Breast epithelium (tissue), 3 donors: ENCODE data around the gene CNOT1.

ENCODE experiments used
- CTCF ChIP-seq, 3 donors: fragments of 450-650 bp; IDR thresholded peaks; one replicate each; pipeline ENCODE4 v1.5.1; 2016 to 2017; ENCODE audit warnings: antibody characterized with exemption in 3 of 3, mild to moderate bottlenecking in 3 of 3, moderate library complexity in 3 of 3
- POLR2A ChIP-seq: fragments of 450-650 bp; IDR thresholded peaks from one replicate; pipeline ENCODE4 v1.6.1; 2016; ENCODE audit warnings: antibody characterized with exemption, mild to moderate bottlenecking, moderate library complexity
- POLR2AphosphoS5 ChIP-seq, 3 donors: sonication (generic); formaldehyde crosslinking; IDR thresholded peaks; one replicate each; pipeline ENCODE4 v1.6.1; 2017; ENCODE audit warnings: antibody characterized with exemption in 3 of 3

- TF ChIP-seq CTCF (IDR thresholded peaks at IDR 0.05) (no peak), POLR2A (no peak), POLR2AphosphoS5 (IDR thresholded peaks at IDR 0.05) (no peak)
Measured at GRCh38 chr16:58475091-58475619, 154.5 kb downstream of the CNOT1 start.
